Endothelial cell of umbilical vein (primary cell): Measurements from ENCODE around the gene FMN2. TPM values are rescaled to one million over a fixed set of nuclear protein-coding genes. Genes with fewer than 3 reads are reported as not detected.

Source experiments
- BruUV-seq: library from RNA; stranded (reverse); fragments of 400-500 nt; replicated peaks from 2 replicates; lab custom pipeline; 2021; lab: Mats Ljungman, UMichigan
- CTCF ChIA-PET: fragments of 300-600, 350-600 bp; sonication (Branson Sonifier 250); formaldehyde crosslinking; loops from one replicate; lab custom pipeline; 2021; ENCODE audit warnings: antibody characterized with exemption, inconsistent platforms; lab: Charles Lee
- POLR2A ChIA-PET: fragments of 300-600, 350-600 bp; sonication (Branson Sonifier 250); formaldehyde crosslinking; loops from one replicate; lab custom pipeline; 2021; ENCODE audit warnings: antibody characterized with exemption, inconsistent platforms; lab: Charles Lee
- DNase-seq: peaks from one replicate; pipeline ENCODE4 v3.0.0-alpha.2; 2011; ENCODE audit warnings: low read depth, low spot score
- FAIRE-seq: peaks from 2 replicates; lab custom pipeline; 2011; peaks lifted over from hg19 to GRCh38; lab: Jason Lieb, UNC
- H2AFZ ChIP-seq: 2 replicates; pipeline ENCODE4 v1.6.0; 2012; ENCODE audit warnings: low read depth, low read length, control low read depth, inconsistent platforms
- H3K27ac ChIP-seq: 2 replicates; pipeline ENCODE4 v1.5.1; 2011; ENCODE audit warnings: low read depth, mild to moderate bottlenecking, control low read depth, low read length, moderate library complexity; ENCODE audit not compliant: insufficient read depth
- H3K27me3 ChIP-seq, 2 experiments: 2 replicates each; pipeline versions ENCODE4 v1.6.0 to v1.6.1; 2011; ENCODE audit warnings: low read length in 2 of 2, mixed read lengths in 1 of 2; ENCODE audit not compliant: control insufficient read depth in 2 of 2, insufficient read depth in 2 of 2
- H3K36me3 ChIP-seq, 2 experiments: 2 replicates in 1 of 2; 3 replicates in 1 of 2; pipeline ENCODE4 v1.5.1; 2011; ENCODE audit warnings: low read length in 2 of 2, mild to moderate bottlenecking in 1 of 2, moderate library complexity in 1 of 2; ENCODE audit not compliant: control insufficient read depth in 2 of 2, insufficient read depth in 2 of 2; ENCODE audit errors: extremely low read depth in 1 of 2
- H3K4me1 ChIP-seq: 3 replicates; pipeline ENCODE4 v1.5.1; 2011; ENCODE audit warnings: mild to moderate bottlenecking, low read length; ENCODE audit not compliant: control insufficient read depth, insufficient read depth; ENCODE audit errors: extremely low read depth
- H3K4me2 ChIP-seq: 2 replicates; pipeline ENCODE4 v1.6.1; 2011; ENCODE audit warnings: low read length, control low read depth, mixed read lengths; ENCODE audit not compliant: insufficient read depth
- H3K4me3 ChIP-seq, 3 experiments: fragments of 200-600 bp in 1 of 3; sonication (generic), shearing (Covaris generic) in 1 of 3; replicated peaks in 1 of 3; 2 replicates each; pipeline ENCODE4 v1.5.1; 2011 to 2016; ENCODE audit warnings: control low read depth in 3 of 3, low read length in 3 of 3, mild to moderate bottlenecking in 2 of 3, inconsistent platforms in 1 of 3, low read depth in 1 of 3, moderate library complexity in 1 of 3; ENCODE audit not compliant: insufficient read depth in 1 of 3
- H3K79me2 ChIP-seq: 2 replicates; pipeline ENCODE4 v1.6.0; 2012; ENCODE audit warnings: low read length, inconsistent platforms; ENCODE audit not compliant: control insufficient read depth, insufficient read depth
- H3K9ac ChIP-seq: replicated peaks from 2 replicates; pipeline ENCODE3; 2011; ENCODE audit warnings: low read length, control low read depth; ENCODE audit not compliant: insufficient read depth; ENCODE audit errors: extremely low read depth
- H3K9me1 ChIP-seq: replicated peaks from 3 replicates; pipeline ENCODE4 v1.6.0; 2011; ENCODE audit warnings: mild to moderate bottlenecking, low read length; ENCODE audit not compliant: control insufficient read depth, insufficient read depth; ENCODE audit errors: extremely low read depth
- H3K9me3 ChIP-seq: replicated peaks from 2 replicates; pipeline ENCODE4 v1.5.1; 2012; ENCODE audit warnings: low read length, inconsistent platforms; ENCODE audit not compliant: control insufficient read depth, insufficient read depth
- H4K20me1 ChIP-seq: replicated peaks from 2 replicates; pipeline ENCODE3; 2011; ENCODE audit warnings: mild to moderate bottlenecking, low read length; ENCODE audit not compliant: control insufficient read depth, insufficient read depth; ENCODE audit errors: extremely low read depth
- CTCF ChIP-seq, 2 donors: IDR thresholded peaks; 1 replicate in 1 of 2; 2 replicates in 1 of 2; pipeline ENCODE4 v1.5.1; 2011; ENCODE audit warnings: low read length in 2 of 2, mild to moderate bottlenecking in 2 of 2, moderate library complexity in 2 of 2, control low read depth in 1 of 2, inconsistent platforms in 1 of 2, low read depth in 1 of 2; ENCODE audit not compliant: insufficient read depth in 1 of 2; ENCODE audit errors: extremely low read depth in 1 of 2
- FOS ChIP-seq: IDR thresholded peaks from 2 replicates; pipeline ENCODE4 v1.6.1; 2011; ENCODE audit warnings: mild to moderate bottlenecking, low read length, moderate library complexity, borderline replicate concordance; ENCODE audit not compliant: insufficient read depth
- POLR2A ChIP-seq: IDR thresholded peaks from 2 replicates; pipeline ENCODE4 v1.6.1; 2012; ENCODE audit warnings: low read depth, mild to moderate bottlenecking, control low read depth, low read length
- POLR2AphosphoS5 ChIP-seq: IDR thresholded peaks from 2 replicates; pipeline ENCODE4 v1.6.1; 2012; ENCODE audit warnings: low read depth, mild to moderate bottlenecking, control low read depth, low read length, moderate library complexity; ENCODE audit not compliant: insufficient read depth
- dilution Hi-C: fragments of 300-500 bp; cut with MboI; formaldehyde crosslinking; loops from one replicate; pipeline ENCODE4 v1.15.0; 2019; ENCODE audit warnings: low sequenced_read_pairs; ENCODE audit not compliant: extremely low pct_ligation_motif_present
- intact Hi-C: fragments of 100-400 bp; cut with micrococcal nuclease; formaldehyde crosslinking; loops from one replicate; pipeline ENCODE4 v1.10.0; 2022
- polyA plus RNA-seq, 4 experiments: library from polyadenylated mRNA; depleted of rRNA in 3 of 4; stranded (reverse) in 3 of 4; unstranded in 1 of 4; fragments of >200 nt; gene quantifications; 2 replicates each; pipeline versions ENCODE4 v1.2.1 to v1.2.3, GENCODE V29; 2011 to 2012; ENCODE audit warnings: missing spikeins in 1 of 4
- total RNA-seq: library from RNA; stranded (reverse); gene quantifications from 2 replicates; pipeline ENCODE4 v1.2.3, GENCODE V29; 2021

The FMN2 gene
- total and polyA plus RNA-seq, 2 donors (not counting 3 experiments of a cell fraction or from before 2014, with no cell fraction given), result not detected

- no peak for DNase-seq
- no peak for FAIRE-seq
- no peaks in the 10 kb centered on the region for H3K79me2 ChIP-seq
- dilution Hi-C loops (no loop called here), intact Hi-C loops (no loop called here)
- no peak overlapping the region for H3K27ac ChIP-seq
- H3K4me3 ChIP-seq, result no peak overlapping the region
- no TSS peak for BruUV-seq
- no peak overlapping the region for H3K9ac ChIP-seq
- no peak overlapping the region for H3K4me2 ChIP-seq
- POLR2A ChIA-PET, result no interaction called here
- peaks cover 1% of the 10 kb centered on the region for H3K9me3 ChIP-seq
- no peak for TF ChIP-seq POLR2AphosphoS5
- no peak for TF ChIP-seq CTCF (IDR thresholded peaks at IDR 0.05; ENCODE audit: extremely low read depth in 1 of 2, insufficient read depth in 1 of 2, low read depth in 1 of 2, low read length in 2 of 2)
- TF ChIP-seq POLR2A, result no peak
- no peak for TF ChIP-seq FOS
- no peaks in the 10 kb centered on the region for H4K20me1 ChIP-seq
- CTCF ChIA-PET, result interaction anchor here (1.2 kb wide), 1 partner anchor 525 kb away, joined by 3 read pairs; no protein-coding TSS in a partner anchor
- no peaks in the 10 kb centered on the region for H3K4me1 ChIP-seq
- no peaks in the 10 kb centered on the region for H3K27me3 ChIP-seq
- H2AFZ ChIP-seq, result no peak overlapping the region
- H3K36me3 ChIP-seq, result no peaks in the 10 kb centered on the region
- no peaks in the 10 kb centered on the region for H3K9me1 ChIP-seq
Observed at GRCh38 chr1:240423246-240423924, 331.7 kb downstream of the FMN2 start.
